GM23338 (cell line): ENCODE data around the gene ZNF491. TPM values are rescaled to one million over a fixed set of nuclear protein-coding genes. Genes with fewer than 3 reads are reported as not detected.

Experiments
- ATAC-seq: fragments of 200-7000 bp; cut with Tn5 transposase; 3 replicates; pipeline ENCODE4 v1.9.1; 2020
- DNase-seq: peaks from one replicate; pipeline ENCODE4 v3.0.0-alpha.2; 2015; ENCODE audit warnings: low spot score
- H2AFZ ChIP-seq: fragments of 200-600 bp; sonication (generic); 2 replicates; pipeline ENCODE4 v1.8.0; 2016; ENCODE audit warnings: antibody characterized with exemption, mild to moderate bottlenecking, moderate library complexity
- H3F3A ChIP-seq: fragments of 200-600 bp; sonication (generic); replicated peaks from 2 replicates; pipeline ENCODE4 v1.8.0; 2017; ENCODE audit warnings: antibody characterized with exemption, mixed run types, low read depth
- H3K27ac ChIP-seq: fragments of 200-600 bp; sonication (generic); 2 replicates; pipeline ENCODE4 v1.6.1; 2016; ENCODE audit warnings: low read depth
- H3K27me3 ChIP-seq: fragments of 200-600 bp; sonication (generic); 2 replicates; pipeline ENCODE4 v1.8.0; 2016; ENCODE audit warnings: mild to moderate bottlenecking, mixed run types, moderate library complexity; ENCODE audit not compliant: insufficient read depth
- H3K36me3 ChIP-seq: fragments of 200-600 bp; sonication (generic); 2 replicates; pipeline ENCODE4 v1.8.0; 2016; ENCODE audit warnings: mild to moderate bottlenecking; ENCODE audit not compliant: insufficient read depth
- H3K4me1 ChIP-seq: fragments of 200-600 bp; sonication (generic); 2 replicates; pipeline ENCODE4 v1.8.0; 2016; ENCODE audit warnings: mild to moderate bottlenecking, moderate library complexity; ENCODE audit not compliant: insufficient read depth
- H3K4me2 ChIP-seq: fragments of 200-600 bp; sonication (generic); 2 replicates; pipeline ENCODE4 v1.7.1; 2017; ENCODE audit warnings: mixed run types
- H3K4me3 ChIP-seq: fragments of 200-600 bp; sonication (generic); 2 replicates; pipeline ENCODE4 v1.6.1; 2016; ENCODE audit warnings: mixed run types
- H3K79me2 ChIP-seq: fragments of 200-600 bp; sonication (generic); replicated peaks from 2 replicates; pipeline ENCODE4 v1.8.0; 2017; ENCODE audit warnings: mild to moderate bottlenecking; ENCODE audit not compliant: insufficient read depth
- H3K9me2 ChIP-seq: fragments of 200-600 bp; sonication (generic); 2 replicates; pipeline ENCODE4 v1.8.0; 2017; ENCODE audit not compliant: insufficient read depth
- H4K20me1 ChIP-seq: fragments of 200-600 bp; sonication (generic); replicated peaks from 2 replicates; pipeline ENCODE4 v1.8.0; 2017; ENCODE audit warnings: mild to moderate bottlenecking; ENCODE audit not compliant: insufficient read depth
- H3K27ac Mint-ChIP-seq: 2 replicates; pipeline ENCODE4 v1.8.0; 2020; ENCODE audit warnings: inconsistent platforms, mild to moderate bottlenecking, moderate library complexity, mixed read lengths
- H3K27me3 Mint-ChIP-seq: 3 replicates; pipeline ENCODE4 v1.8.0; 2022; ENCODE audit warnings: low read depth, mild to moderate bottlenecking, moderate library complexity, mixed read lengths, inconsistent platforms; ENCODE audit not compliant: insufficient read depth, poor library complexity
- H3K36me3 Mint-ChIP-seq: 3 replicates; pipeline ENCODE4 v1.8.0; 2021; ENCODE audit warnings: low read depth, mild to moderate bottlenecking, inconsistent platforms, moderate library complexity, mixed read lengths
- H3K4me1 Mint-ChIP-seq: 3 replicates; pipeline ENCODE4 v1.8.0; 2020; ENCODE audit warnings: mild to moderate bottlenecking, inconsistent platforms, mixed read lengths
- H3K4me3 Mint-ChIP-seq: 3 replicates; pipeline ENCODE4 v1.8.0; 2021; ENCODE audit warnings: moderate library complexity, mild to moderate bottlenecking, inconsistent platforms, mixed read lengths
- H3K9me3 Mint-ChIP-seq: 3 replicates; pipeline ENCODE4 v1.8.0; 2020; ENCODE audit warnings: moderate library complexity, mild to moderate bottlenecking, inconsistent platforms, mixed read lengths
- CREB1 ChIP-seq: fragments of 250-450 bp; sonication (Bioruptor Pico); IDR thresholded peaks from 2 replicates; pipeline ENCODE4 v1.5.0; 2020; ENCODE audit warnings: low read depth, mild to moderate bottlenecking, moderate library complexity
- CTCF ChIP-seq, 2 experiments: fragments of 200-600 bp in 1 of 2; sonication (generic) in 1 of 2; conservative IDR thresholded peaks; 2 replicates each; pipeline versions ENCODE4 v1.5.1 to v1.6.1; 2016 to 2017; ENCODE audit warnings: antibody characterized with exemption in 2 of 2, low read depth in 2 of 2, mild to moderate bottlenecking in 2 of 2, moderate library complexity in 1 of 2
- ETS1 ChIP-seq: IDR thresholded peaks from 2 replicates; pipeline ENCODE4 v1.6.1; 2016; ENCODE audit warnings: antibody characterized with exemption
- EZH2 ChIP-seq: fragments of 200-600 bp; sonication (generic); IDR thresholded peaks from one replicate; pipeline ENCODE4 v1.8.0; 2017; ENCODE audit warnings: antibody characterized with exemption, mild to moderate bottlenecking, low read depth; ENCODE audit not compliant: unreplicated experiment
- EZH2phosphoT487 ChIP-seq: fragments of 200-600 bp; sonication (generic); IDR thresholded peaks from one replicate; pipeline ENCODE4 v1.8.1; 2018; ENCODE audit warnings: antibody characterized with exemption; ENCODE audit not compliant: unreplicated experiment
- NANOG ChIP-seq: IDR thresholded peaks from 2 replicates; pipeline ENCODE4 v1.6.1; 2016; ENCODE audit warnings: antibody characterized with exemption, borderline replicate concordance
- POLR2AphosphoS5 ChIP-seq: IDR thresholded peaks from 2 replicates; pipeline ENCODE4 v1.6.1; 2016; ENCODE audit warnings: antibody characterized with exemption, low read depth
- REST ChIP-seq: IDR thresholded peaks from one replicate; pipeline ENCODE4 v1.6.1; 2018; ENCODE audit warnings: antibody characterized with exemption; ENCODE audit not compliant: unreplicated experiment
- STAT1 ChIP-seq: IDR thresholded peaks from one replicate; pipeline ENCODE4 v1.6.1; 2016; ENCODE audit warnings: antibody characterized with exemption; ENCODE audit not compliant: unreplicated experiment
- ZNF114 ChIP-seq: fragments of 250-450 bp; sonication (Bioruptor Pico); IDR thresholded peaks from 2 replicates; pipeline ENCODE4 v1.5.0; 2020; ENCODE audit warnings: mild to moderate bottlenecking, moderate library complexity
- ZNF462 ChIP-seq: fragments of 250-450 bp; sonication (Bioruptor Pico); IDR thresholded peaks from 2 replicates; pipeline ENCODE4 v1.5.0; 2020; ENCODE audit warnings: mild to moderate bottlenecking, moderate library complexity
- polyA plus RNA-seq: library from polyadenylated mRNA; unstranded; fragments of >200 nt; fragmentation: Nextera tagmentation; extraction: Ambion mirVana; gene quantifications from 2 replicates; pipeline ENCODE4 v1.2.1, GENCODE V29; 2016
- total RNA-seq: library from RNA; depleted of rRNA; stranded (reverse); fragments of >200 nt; shearing (Covaris generic); gene quantifications from 2 replicates; pipeline ENCODE4 v1.2.3, GENCODE V29; 2014

ZNF491 gene
- total and polyA plus RNA-seq, 2 experiments from 2014 or later, result 0.32 to 1.3 TPM

GRCh38 chr19:11759805-11760204 is 38.5 kb upstream of the ZNF491 start:
- Histone ChIP-seq H3K27ac (no peak overlapping the region), H3F3A (no peaks in the 10 kb centered on the region), H3K4me3 (no peak overlapping the region), H3K4me1 (no peaks in the 10 kb centered on the region), H3K27me3 (no peaks in the 10 kb centered on the region; the same call in 1 of the 2 replicates), H4K20me1 (no peaks in the 10 kb centered on the region), H3K9me2 (no peaks in the 10 kb centered on the region; the same call in 1 of the 2 replicates), H2AFZ (no peak overlapping the region), H3K36me3 (0 out of 2 replicates have a peak, but pooled peaks cover 3% of the 10 kb centered on the region), H3K4me2 (no peak overlapping the region), H3K79me2 (no peaks in the 10 kb centered on the region)
- TF ChIP-seq NANOG, result no peak
- TF ChIP-seq EZH2, result no peak
- no peak for TF ChIP-seq STAT1
- no peak for TF ChIP-seq ZNF114
- no peak for TF ChIP-seq CREB1 (CRISPR knock-in tag)
- TF ChIP-seq REST, result no peak
- TF ChIP-seq ZNF462 (CRISPR knock-in tag), result no peak
- no peak for TF ChIP-seq ETS1
- no peak for TF ChIP-seq CTCF (conservative IDR thresholded peaks at IDR 0.05; ENCODE audit: low read depth in 2 of 2)
- TF ChIP-seq EZH2phosphoT487, result no peak
- TF ChIP-seq POLR2AphosphoS5, result no peak
- no peak overlapping the region for H3K27ac Mint-ChIP-seq
- no peak for DNase-seq
- no peaks in the 10 kb centered on the region for H3K27me3 Mint-ChIP-seq
- ATAC-seq, result no peak
- H3K9me3 Mint-ChIP-seq, result peaks cover 79% of the 10 kb centered on the region
- no peaks in the 10 kb centered on the region; the same call in 2 of the 3 replicates for H3K36me3 Mint-ChIP-seq
- H3K4me3 Mint-ChIP-seq, result no peak overlapping the region
- H3K4me1 Mint-ChIP-seq, result no peaks in the 10 kb centered on the region
